ENCODE results near the gene CCSER2. TPM values are rescaled to one million over a fixed set of nuclear protein-coding genes. Genes with fewer than 3 reads are reported as not detected.

The CCSER2 gene
- total RNA-seq, 3 donors from 2014 or later = 49.8 to 61.2 (median 49.9) TPM

- Histone ChIP-seq H3K4me3 (no peak overlapping the region), H3K9me3 (no peaks in the 10 kb centered on the region), H3K27ac (no peak overlapping the region), H3K36me3 (no peaks in the 10 kb centered on the region), H3K27me3 (no peaks in the 10 kb centered on the region), H3K4me1 (no peaks in the 10 kb centered on the region)
- DNase-seq (ENCODE audit: low spot score in 2 of 2) = no peak
- intact Hi-C loops (cut with DNase I; ENCODE audit: low total_unique reads) = no loop called here
- TF ChIP-seq CTCF (IDR thresholded peaks at IDR 0.05) = no peak
- no peak for TF ChIP-seq POLR2A (IDR thresholded peaks at IDR 0.05)
These were observed 235.0 kb downstream of the CCSER2 start for GRCh38 chr10:84563355-84563754.

- H3K9me3 ChIP-seq = no peaks in the 10 kb centered on the region
- no peaks in the 10 kb centered on the region for H3K4me1 ChIP-seq
- H3K27me3 ChIP-seq = no peaks in the 10 kb centered on the region
- H3K36me3 ChIP-seq = no peaks in the 10 kb centered on the region
- H3K4me3 ChIP-seq = no peak overlapping the region
- intact Hi-C loops (cut with DNase I; ENCODE audit: low total_unique reads) = no loop called here
- H3K27ac ChIP-seq = no peak overlapping the region
- TF ChIP-seq CTCF (IDR thresholded peaks at IDR 0.05) = no peak
- no peak for TF ChIP-seq POLR2AphosphoS5 (IDR thresholded peaks at IDR 0.05)
- no peak for TF ChIP-seq POLR2A (IDR thresholded peaks at IDR 0.05)
- DNase-seq (ENCODE audit: low spot score in 2 of 2) = no peak
These were observed 235.5 kb downstream of the CCSER2 start for GRCh38 chr10:84563868-84564267.

GRCh38 chr10:84565881-84566582 lies 237.6 kb downstream of the CCSER2 start:
- Histone ChIP-seq H3K4me3 (no peak overlapping the region), H3K27me3 (peaks cover 0 to 5% of the 10 kb centered on the region in 2 donors), H3K9me3 (no peaks in the 10 kb centered on the region), H3K36me3 (no peaks in the 10 kb centered on the region), H3K4me1 (no peaks in the 10 kb centered on the region), H3K27ac (no peak overlapping the region)
- no peak for DNase-seq (ENCODE audit: low spot score in 2 of 2)
- TF ChIP-seq POLR2AphosphoS5 (IDR thresholded peaks at IDR 0.05) = no peak
- no peak for TF ChIP-seq POLR2A (IDR thresholded peaks at IDR 0.05)
- no peak for TF ChIP-seq CTCF (IDR thresholded peaks at IDR 0.05)
- intact Hi-C loops (cut with DNase I; ENCODE audit: low total_unique reads) = no loop called here

- Histone ChIP-seq H3K4me1 (no peaks in the 10 kb centered on the region), H3K27me3 (peaks cover 0 to 5% of the 10 kb centered on the region in 2 donors), H3K4me3 (no peak overlapping the region), H3K36me3 (no peaks in the 10 kb centered on the region), H3K27ac (no peak overlapping the region), H3K9me3 (no peaks in the 10 kb centered on the region)
- TF ChIP-seq POLR2AphosphoS5 (IDR thresholded peaks at IDR 0.05) (no peak), POLR2A (IDR thresholded peaks at IDR 0.05) (no peak), CTCF (IDR thresholded peaks at IDR 0.05) (no peak)
- intact Hi-C loops (cut with DNase I; ENCODE audit: low total_unique reads) = no loop called here
- DNase-seq (ENCODE audit: low spot score in 2 of 2) = no peak
These were observed 238.7 kb downstream of the CCSER2 start for GRCh38 chr10:84567133-84567532.

Other genes with a start within 250 kb of the CCSER2 start
- gene GHITM, start 189.1 kb upstream of the CCSER2 start, total RNA-seq = 100 to 1,000 TPM; 118 to 161 (median 133) TPM
- gene GPR15LG, start 154.8 kb upstream of the CCSER2 start, total RNA-seq = 1 to 10 TPM in 1 of 3 donors, not detected in 2; 1.3 TPM
- under 1 TPM; 0.15 to 0.66 (median 0.16) TPM for gene CDHR1, start 134.1 kb upstream of the CCSER2 start, total RNA-seq
- not detected for gene LRIT2, start 103.0 kb upstream of the CCSER2 start, total RNA-seq
- gene LRIT1, start 87.0 kb upstream of the CCSER2 start, total RNA-seq = not detected
- gene RGR, start 83.5 kb upstream of the CCSER2 start, total RNA-seq = under 1 TPM; 0.33 to 0.96 (median 0.59) TPM

All from breast epithelium (tissue), 4 donors.